OCI-LY1 (cell line): ENCODE results near the gene RSF1.

Experiments used
- H2AFZ ChIP-seq: fragments of 200-600 bp; sonication (generic), shearing (Covaris generic); 2 replicates; pipeline ENCODE4 v1.6.0; 2014; ENCODE audit warnings: antibody characterized with exemption, mild to moderate bottlenecking, low read length
- H3F3A ChIP-seq: fragments of 200-600 bp; sonication (generic), shearing (Covaris generic); 2 replicates; pipeline ENCODE4 v1.6.0; 2014; ENCODE audit warnings: mild to moderate bottlenecking, antibody characterized with exemption, low read length, moderate library complexity; ENCODE audit not compliant: insufficient read depth
- H3K27ac ChIP-seq: fragments of 200-600 bp; sonication (generic); 2 replicates; pipeline ENCODE4 v1.5.1; 2014; ENCODE audit warnings: low read length, mixed run types, mild to moderate bottlenecking, low read depth; ENCODE audit not compliant: poor library complexity, severe bottlenecking
- H3K27me3 ChIP-seq: fragments of 200-600 bp; sonication (generic); 2 replicates; pipeline ENCODE4 v1.6.0; 2014; ENCODE audit warnings: antibody characterized with exemption, mild to moderate bottlenecking, low read length, moderate library complexity; ENCODE audit not compliant: insufficient read depth
- H3K36me3 ChIP-seq: fragments of 200-600 bp; sonication (generic); 2 replicates; pipeline ENCODE4 v1.6.1; 2014; ENCODE audit warnings: mild to moderate bottlenecking, antibody characterized with exemption, low read length, moderate library complexity, mixed read lengths; ENCODE audit not compliant: insufficient read depth
- H3K4me1 ChIP-seq: fragments of 200-600 bp; sonication (generic); 2 replicates; pipeline ENCODE4 v1.5.1; 2014; ENCODE audit warnings: mild to moderate bottlenecking, low read length, moderate library complexity; ENCODE audit not compliant: insufficient read depth, severe bottlenecking
- H3K4me2 ChIP-seq: fragments of 200-600 bp; sonication (generic), shearing (Covaris generic); 2 replicates; pipeline ENCODE4 v1.6.1; 2014; ENCODE audit warnings: low read length
- H3K4me3 ChIP-seq: fragments of 200-600 bp; sonication (generic); 2 replicates; pipeline ENCODE4 v1.5.1; 2014; ENCODE audit warnings: low read length, low read depth, mild to moderate bottlenecking, mixed read lengths; ENCODE audit not compliant: poor library complexity, severe bottlenecking
- H3K79me2 ChIP-seq: fragments of 200-600 bp; shearing (Covaris generic); 2 replicates; pipeline ENCODE4 v1.6.1; 2016; ENCODE audit warnings: mixed run types, low read length, mixed read lengths; ENCODE audit not compliant: insufficient read depth
- H3K9ac ChIP-seq: fragments of 200-600 bp; sonication (generic), shearing (Covaris generic); 2 replicates; pipeline ENCODE4 v1.6.1; 2014; ENCODE audit warnings: mild to moderate bottlenecking, low read length, mixed read lengths
- H3K9me2 ChIP-seq: fragments of 200-600 bp; sonication (generic), shearing (Covaris generic); 2 replicates; pipeline ENCODE4 v1.6.1; 2014; ENCODE audit warnings: low read depth, mild to moderate bottlenecking, low read length, mixed read lengths
- H3K9me3 ChIP-seq: fragments of 200-600 bp; shearing (Covaris generic); 2 replicates; pipeline ENCODE4 v1.6.1; 2014; ENCODE audit warnings: low read length, mixed read lengths
- H4K20me1 ChIP-seq: fragments of 200-600 bp; sonication (generic), shearing (Covaris generic); 2 replicates; pipeline ENCODE4 v1.6.0; 2016; ENCODE audit warnings: mild to moderate bottlenecking, low read length; ENCODE audit not compliant: insufficient read depth
- EZH2 ChIP-seq: fragments of 200-600 bp; sonication (generic), shearing (Covaris generic); IDR thresholded peaks from 2 replicates; pipeline ENCODE4 v1.8.0; 2017; ENCODE audit warnings: borderline replicate concordance, mixed run types, mild to moderate bottlenecking, antibody characterized with exemption, low read length, moderate library complexity, mixed read lengths
- TF ChIP-seq, protein P1 (sequence below): fragments of 200-600 bp; sonication (generic), shearing (Covaris generic); IDR thresholded peaks from 2 replicates; pipeline ENCODE4 v1.5.1; 2017; ENCODE audit warnings: mild to moderate bottlenecking, antibody characterized with exemption, low read length, moderate library complexity, mixed read lengths

RSF1 gene

GRCh38 chr11:77697865-77698264, 122.7 kb downstream of the RSF1 start:
- TF ChIP-seq, protein P1, sequence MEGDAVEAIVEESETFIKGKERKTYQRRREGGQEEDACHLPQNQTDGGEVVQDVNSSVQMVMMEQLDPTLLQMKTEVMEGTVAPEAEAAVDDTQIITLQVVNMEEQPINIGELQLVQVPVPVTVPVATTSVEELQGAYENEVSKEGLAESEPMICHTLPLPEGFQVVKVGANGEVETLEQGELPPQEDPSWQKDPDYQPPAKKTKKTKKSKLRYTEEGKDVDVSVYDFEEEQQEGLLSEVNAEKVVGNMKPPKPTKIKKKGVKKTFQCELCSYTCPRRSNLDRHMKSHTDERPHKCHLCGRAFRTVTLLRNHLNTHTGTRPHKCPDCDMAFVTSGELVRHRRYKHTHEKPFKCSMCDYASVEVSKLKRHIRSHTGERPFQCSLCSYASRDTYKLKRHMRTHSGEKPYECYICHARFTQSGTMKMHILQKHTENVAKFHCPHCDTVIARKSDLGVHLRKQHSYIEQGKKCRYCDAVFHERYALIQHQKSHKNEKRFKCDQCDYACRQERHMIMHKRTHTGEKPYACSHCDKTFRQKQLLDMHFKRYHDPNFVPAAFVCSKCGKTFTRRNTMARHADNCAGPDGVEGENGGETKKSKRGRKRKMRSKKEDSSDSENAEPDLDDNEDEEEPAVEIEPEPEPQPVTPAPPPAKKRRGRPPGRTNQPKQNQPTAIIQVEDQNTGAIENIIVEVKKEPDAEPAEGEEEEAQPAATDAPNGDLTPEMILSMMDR, result no peak
- TF ChIP-seq EZH2, result no peak
- H3K9me2 ChIP-seq, result no peaks in the 10 kb centered on the region
- H4K20me1 ChIP-seq, result no peaks in the 10 kb centered on the region
- H3K4me2 ChIP-seq, result no peak overlapping the region
- H3K27ac ChIP-seq, result no peak overlapping the region
- no peaks in the 10 kb centered on the region for H3K27me3 ChIP-seq
- peaks cover 58% of the 10 kb centered on the region for H3K36me3 ChIP-seq
- no peaks in the 10 kb centered on the region for H3K79me2 ChIP-seq
- H3K9ac ChIP-seq, result no peak overlapping the region
- no peak overlapping the region for H3K4me3 ChIP-seq
- no peaks in the 10 kb centered on the region for H3F3A ChIP-seq
- no peak overlapping the region for H2AFZ ChIP-seq
- H3K4me1 ChIP-seq, result no peaks in the 10 kb centered on the region
- H3K9me3 ChIP-seq, result no peaks in the 10 kb centered on the region

DNA sequence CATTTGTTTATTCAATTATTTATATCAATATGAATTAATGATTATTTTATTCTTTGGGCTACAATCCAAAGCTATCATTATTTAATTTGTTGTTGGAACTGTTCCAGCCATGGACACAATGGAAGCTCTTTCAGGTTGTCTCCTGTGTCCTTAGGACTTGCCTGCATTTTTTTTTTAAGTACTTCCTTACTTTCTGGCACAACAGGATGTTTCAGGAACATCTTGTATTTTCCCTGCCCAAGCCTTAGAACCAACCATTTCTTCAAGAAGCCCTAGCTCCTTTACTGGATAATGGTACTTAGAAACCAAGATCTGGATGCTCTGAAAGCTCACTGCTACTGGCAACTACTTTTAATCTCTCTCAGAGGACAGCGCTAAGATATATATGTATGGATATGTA, 125.1 kb downstream of the RSF1 start:
- Histone ChIP-seq H3F3A (no peaks in the 10 kb centered on the region), H3K4me1 (no peaks in the 10 kb centered on the region), H3K9me2 (no peaks in the 10 kb centered on the region), H3K9me3 (no peaks in the 10 kb centered on the region), H3K4me2 (no peak overlapping the region), H3K9ac (no peak overlapping the region), H3K79me2 (no peaks in the 10 kb centered on the region), H4K20me1 (no peaks in the 10 kb centered on the region), H3K4me3 (no peak overlapping the region), H2AFZ (no peak overlapping the region), H3K36me3 (peaks cover 67% of the 10 kb centered on the region), H3K27ac (no peak overlapping the region), H3K27me3 (no peaks in the 10 kb centered on the region)
- no peak for TF ChIP-seq EZH2
- TF ChIP-seq, protein P1, result no peak

- Histone ChIP-seq H3K27me3 (no peaks in the 10 kb centered on the region), H3K9me3 (no peaks in the 10 kb centered on the region), H3K4me2 (no peak overlapping the region), H3F3A (no peaks in the 10 kb centered on the region), H3K9ac (no peak overlapping the region), H4K20me1 (no peaks in the 10 kb centered on the region), H3K9me2 (no peaks in the 10 kb centered on the region), H3K4me1 (no peaks in the 10 kb centered on the region), H3K4me3 (no peak overlapping the region), H3K36me3 (peaks cover 69% of the 10 kb centered on the region), H3K27ac (no peak overlapping the region), H3K79me2 (no peaks in the 10 kb centered on the region), H2AFZ (no peak overlapping the region)
- TF ChIP-seq EZH2, result no peak
- TF ChIP-seq, protein P1, result no peak
Measured at GRCh38 chr11:77690649-77691048, 129.9 kb downstream of the RSF1 start.
